Epithelial cell of proximal tubule (primary cell): ENCODE data around the gene PCNT. TPM values are rescaled to one million over a fixed set of nuclear protein-coding genes. Genes with fewer than 3 reads are reported as not detected.

Source experiments
- DNase-seq: peaks from one replicate; pipeline ENCODE4 v3.0.0-alpha.2; 2011; ENCODE audit warnings: low read depth
- H3K4me3 ChIP-seq: 2 replicates; pipeline ENCODE4 v1.5.1; 2011; ENCODE audit warnings: low read depth, mild to moderate bottlenecking, low read length
- total RNA-seq: library from RNA; depleted of rRNA; stranded (reverse); fragments of >200 nt; gene quantifications from 2 replicates; pipeline ENCODE4 v1.2.3, GENCODE V29; 2015
- TF ChIP-seq, protein P1 (sequence below): conservative IDR thresholded peaks from 2 replicates; pipeline ENCODE4 v1.5.1; 2012; ENCODE audit warnings: low read depth, mild to moderate bottlenecking, low read length

The PCNT gene
- total RNA-seq, 1 donor from 2014 or later, result 18.7 TPM

DNA sequence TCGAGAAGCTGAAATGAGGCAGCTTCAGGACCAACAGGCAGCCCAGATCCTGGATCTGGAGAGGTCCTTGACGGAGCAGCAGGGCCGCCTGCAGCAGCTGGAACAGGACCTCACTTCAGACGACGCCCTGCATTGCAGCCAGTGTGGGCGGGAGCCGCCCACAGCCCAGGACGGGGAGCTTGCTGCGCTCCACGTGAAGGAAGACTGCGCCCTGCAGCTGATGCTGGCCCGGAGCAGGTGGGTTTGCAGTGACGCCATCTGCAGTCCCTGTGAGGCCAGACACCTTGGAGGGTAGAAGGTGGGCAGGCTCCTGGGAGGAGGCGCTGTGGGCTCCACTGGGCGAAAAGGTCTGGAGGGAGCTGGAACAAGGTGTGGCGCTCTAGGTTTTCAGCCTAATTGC, 39.7 kb downstream of the PCNT start:
- no peak for DNase-seq
- H3K4me3 ChIP-seq, result no peak overlapping the region
- TF ChIP-seq, protein P1, sequence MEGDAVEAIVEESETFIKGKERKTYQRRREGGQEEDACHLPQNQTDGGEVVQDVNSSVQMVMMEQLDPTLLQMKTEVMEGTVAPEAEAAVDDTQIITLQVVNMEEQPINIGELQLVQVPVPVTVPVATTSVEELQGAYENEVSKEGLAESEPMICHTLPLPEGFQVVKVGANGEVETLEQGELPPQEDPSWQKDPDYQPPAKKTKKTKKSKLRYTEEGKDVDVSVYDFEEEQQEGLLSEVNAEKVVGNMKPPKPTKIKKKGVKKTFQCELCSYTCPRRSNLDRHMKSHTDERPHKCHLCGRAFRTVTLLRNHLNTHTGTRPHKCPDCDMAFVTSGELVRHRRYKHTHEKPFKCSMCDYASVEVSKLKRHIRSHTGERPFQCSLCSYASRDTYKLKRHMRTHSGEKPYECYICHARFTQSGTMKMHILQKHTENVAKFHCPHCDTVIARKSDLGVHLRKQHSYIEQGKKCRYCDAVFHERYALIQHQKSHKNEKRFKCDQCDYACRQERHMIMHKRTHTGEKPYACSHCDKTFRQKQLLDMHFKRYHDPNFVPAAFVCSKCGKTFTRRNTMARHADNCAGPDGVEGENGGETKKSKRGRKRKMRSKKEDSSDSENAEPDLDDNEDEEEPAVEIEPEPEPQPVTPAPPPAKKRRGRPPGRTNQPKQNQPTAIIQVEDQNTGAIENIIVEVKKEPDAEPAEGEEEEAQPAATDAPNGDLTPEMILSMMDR, result no peak

DNA sequence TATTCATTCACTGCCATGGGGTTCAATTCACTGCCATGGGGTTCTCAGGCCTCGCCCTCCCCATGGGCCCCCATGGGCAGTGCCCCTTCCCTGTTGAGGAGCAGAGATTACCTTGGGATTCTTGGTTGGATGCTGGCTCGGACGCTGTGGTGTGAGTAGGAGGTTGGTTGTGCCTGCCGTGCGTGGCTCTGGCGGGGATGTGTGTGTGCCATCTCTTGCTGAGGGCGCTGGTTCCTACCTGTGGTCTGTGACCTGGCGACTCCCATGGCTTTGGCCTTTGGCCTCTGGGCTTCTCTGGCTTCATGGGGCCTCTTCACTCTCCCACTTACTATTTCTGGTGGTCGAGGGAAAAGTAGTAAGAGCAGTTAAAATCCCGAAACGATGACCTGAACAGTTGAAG, 42.1 kb downstream of the PCNT start:
- DNase-seq, result no peak
- TF ChIP-seq, protein P1, result no peak
- no peak overlapping the region for H3K4me3 ChIP-seq

DNA sequence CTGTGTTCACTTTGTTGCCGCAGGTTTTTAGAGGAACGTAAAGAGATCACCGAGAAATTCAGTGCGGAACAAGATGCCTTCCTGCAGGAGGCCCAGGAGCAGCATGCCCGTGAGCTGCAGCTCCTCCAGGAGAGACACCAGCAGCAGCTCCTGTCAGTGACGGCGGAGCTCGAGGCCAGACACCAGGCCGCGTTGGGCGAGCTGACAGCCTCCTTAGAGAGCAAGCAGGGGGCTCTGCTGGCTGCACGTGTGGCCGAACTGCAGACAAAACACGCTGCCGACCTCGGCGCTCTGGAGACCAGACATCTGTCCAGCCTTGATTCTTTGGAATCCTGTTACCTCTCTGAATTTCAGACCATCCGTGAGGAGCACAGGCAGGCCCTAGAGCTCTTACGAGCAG, 42.6 kb downstream of the PCNT start:
- no peak for DNase-seq
- TF ChIP-seq, protein P1, result no peak
- H3K4me3 ChIP-seq, result no peak overlapping the region

DNA sequence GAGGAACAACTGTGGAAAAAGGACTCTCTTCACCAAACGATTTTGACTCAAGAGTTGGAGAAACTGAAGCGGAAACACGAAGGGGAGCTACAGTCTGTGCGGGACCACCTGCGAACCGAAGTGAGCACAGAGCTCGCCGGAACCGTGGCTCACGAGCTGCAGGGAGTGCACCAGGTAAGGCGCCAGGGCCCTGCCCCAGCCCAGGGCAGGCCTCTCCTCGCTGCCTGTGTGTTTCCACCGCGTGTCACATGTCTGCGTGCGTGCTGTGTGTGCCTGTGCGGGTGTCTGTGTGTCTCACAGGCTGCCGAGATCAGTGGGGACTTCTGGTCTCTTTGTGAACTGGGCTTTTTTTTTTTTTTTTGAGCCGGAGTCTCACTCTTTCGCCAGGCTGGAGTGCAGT, 43.0 kb downstream of the PCNT start:
- TF ChIP-seq, protein P1, result no peak

DNA sequence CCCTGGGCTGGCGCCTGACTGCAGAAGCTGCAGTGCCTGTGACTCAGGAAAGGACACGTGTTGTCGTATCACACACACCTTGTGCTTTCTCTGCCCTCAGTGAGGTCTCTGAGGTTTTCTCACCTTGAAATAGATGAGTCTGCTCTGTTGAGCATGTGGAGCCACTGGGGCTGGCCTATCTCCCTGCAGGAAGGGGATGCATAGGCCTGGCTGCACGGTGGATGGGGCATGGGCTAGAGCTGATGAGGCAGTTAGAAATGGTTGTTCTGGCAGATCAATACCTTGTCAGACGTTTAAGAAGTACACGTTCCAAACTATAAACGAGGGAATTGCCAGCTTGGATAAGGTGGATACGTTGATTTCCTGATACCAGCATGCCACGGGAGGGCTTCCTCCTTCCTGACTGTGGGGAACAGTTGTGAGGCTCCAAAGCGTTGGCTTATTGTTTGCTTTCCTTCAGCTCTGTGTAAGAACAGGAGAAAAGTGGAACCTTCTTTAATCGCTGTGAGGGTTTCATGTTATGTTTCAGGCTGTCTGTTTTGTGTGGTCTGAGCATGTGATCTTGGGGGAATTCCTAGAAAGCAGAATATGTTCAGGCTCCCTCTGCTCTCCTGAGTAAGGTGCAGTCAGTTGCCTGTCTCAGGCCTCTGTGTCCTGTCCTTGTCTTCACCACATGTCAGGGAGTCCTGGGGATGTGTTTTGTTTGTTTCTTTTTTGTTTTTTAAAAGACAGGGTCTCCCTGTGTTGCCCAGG, 44.8 kb downstream of the PCNT start:
- no peak for DNase-seq
- TF ChIP-seq, protein P1, result no peak

More for the DNA sequence above, 43.0 kb downstream of the PCNT start:
- H3K4me3 ChIP-seq, result no peak overlapping the region
- DNase-seq, result no peak

DNA sequence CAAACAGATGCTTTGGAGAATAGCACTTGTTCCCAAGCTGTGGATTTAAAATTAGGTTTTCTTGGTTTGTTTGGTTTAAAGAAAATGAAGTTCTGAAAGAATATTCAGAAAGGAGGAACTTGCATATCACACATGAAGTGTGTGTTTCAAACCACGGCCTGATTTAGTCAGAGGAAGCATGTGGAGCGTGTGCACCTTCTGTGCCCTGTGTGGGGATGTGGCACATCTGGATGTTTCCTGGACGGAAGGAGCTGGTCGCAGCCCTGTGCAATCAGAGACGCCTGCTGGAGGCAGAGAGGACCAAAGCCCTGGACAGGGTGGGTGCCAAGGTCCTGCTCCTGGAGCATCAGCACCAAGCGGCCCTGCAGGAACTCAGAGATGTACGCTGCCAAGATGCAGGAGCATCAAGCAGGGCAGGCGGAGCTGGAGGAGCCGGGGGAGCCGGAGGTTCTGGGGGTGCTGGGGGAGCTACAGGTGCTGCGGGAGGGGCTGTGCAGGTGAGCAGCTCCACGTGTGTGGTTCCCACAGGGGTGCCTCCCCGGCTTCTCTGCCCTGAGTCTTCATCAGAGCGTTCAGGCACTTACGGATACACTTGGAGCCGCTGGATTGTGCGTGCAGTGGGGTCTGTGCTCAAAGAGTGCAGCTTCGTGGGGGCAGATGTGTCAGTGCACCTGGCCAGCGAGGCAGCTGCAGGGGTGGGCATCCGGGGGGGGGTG, 45.7 kb downstream of the PCNT start:
- TF ChIP-seq, protein P1, result no peak
- no peak for DNase-seq
- H3K4me3 ChIP-seq, result no peak overlapping the region

More for the DNA sequence above, 44.8 kb downstream of the PCNT start:
- H3K4me3 ChIP-seq, result no peak overlapping the region
